SU-DHL-6 (cell line): Measurements from ENCODE around the gene HLA-DOA.

Experiments used
- CTCF ChIP-seq: fragments of 200-600 bp; sonication (generic); IDR thresholded peaks from one replicate; pipeline ENCODE4 v1.5.1; 2017; ENCODE audit warnings: antibody characterized with exemption, mild to moderate bottlenecking, low read length, moderate library complexity; ENCODE audit not compliant: insufficient read depth, poor library complexity, severe bottlenecking
- EZH2phosphoT487 ChIP-seq: fragments of 200-600 bp; sonication (generic), shearing (Covaris generic); conservative IDR thresholded peaks from 2 replicates; pipeline ENCODE4 v1.6.1; 2018; ENCODE audit warnings: mild to moderate bottlenecking, antibody characterized with exemption, low read length, moderate library complexity, mixed read lengths

GRCh38 chr6:33019372-33019771 lies 10.0 kb upstream of the HLA-DOA start:
- TF ChIP-seq CTCF = no peak
- TF ChIP-seq EZH2phosphoT487 = no peak
